A673 (cell line): Measurements from ENCODE around the gene COL4A2.

ENCODE experiments used
- EZH2 ChIP-seq: fragments of 200-600 bp; sonication (generic); IDR thresholded peaks from 2 replicates; pipeline ENCODE4 v1.6.1; 2017; ENCODE audit warnings: borderline replicate concordance, low read depth, mild to moderate bottlenecking, mixed read lengths, antibody characterized with exemption, low read length; ENCODE audit not compliant: poor library complexity, severe bottlenecking
- TF ChIP-seq, protein P1 (sequence below): fragments of 300-800, 200-600 bp; sonication (generic); conservative IDR thresholded peaks from 2 replicates; pipeline ENCODE4 v1.5.1; 2017; ENCODE audit warnings: low read depth, mild to moderate bottlenecking, antibody characterized with exemption, low read length, moderate library complexity, mixed read lengths

DNA sequence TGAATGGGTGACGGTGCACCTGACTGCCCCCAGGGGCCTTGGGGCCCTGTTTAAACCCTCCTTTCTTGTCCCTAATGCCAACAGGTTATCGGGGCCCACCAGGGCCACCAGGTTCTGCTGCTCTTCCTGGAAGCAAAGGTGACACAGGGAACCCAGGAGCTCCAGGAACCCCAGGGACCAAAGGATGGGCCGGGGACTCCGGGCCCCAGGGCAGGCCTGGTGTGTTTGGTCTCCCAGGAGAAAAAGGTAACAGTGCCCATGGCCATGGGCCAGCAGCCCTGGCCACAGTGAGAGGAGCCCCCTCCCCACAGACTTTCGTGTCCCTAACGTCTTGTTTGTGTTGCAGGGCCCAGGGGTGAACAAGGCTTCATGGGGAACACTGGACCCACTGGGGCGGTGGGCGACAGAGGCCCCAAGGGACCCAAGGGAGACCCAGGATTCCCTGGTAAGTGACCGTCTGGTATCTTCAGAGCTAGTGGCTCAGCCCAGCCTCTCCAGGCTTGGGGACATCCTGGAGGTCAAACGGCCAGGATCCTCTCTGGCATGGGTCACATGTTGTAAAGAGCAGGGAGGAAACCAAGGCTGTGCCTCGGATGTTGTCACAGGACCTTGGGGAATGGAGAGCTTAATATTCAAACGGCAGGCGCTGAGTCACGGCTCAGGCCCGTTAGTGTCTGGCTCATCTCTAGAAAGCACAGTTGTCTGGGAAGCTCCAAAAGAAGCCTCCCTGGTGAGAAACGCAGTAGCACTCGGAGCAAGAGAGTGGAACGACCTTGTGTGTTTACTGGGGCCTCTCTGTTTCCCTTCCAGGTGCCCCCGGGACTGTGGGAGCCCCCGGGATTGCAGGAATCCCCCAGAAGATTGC is 196.2 kb downstream of the COL4A2 start:
- TF ChIP-seq, protein P1, sequence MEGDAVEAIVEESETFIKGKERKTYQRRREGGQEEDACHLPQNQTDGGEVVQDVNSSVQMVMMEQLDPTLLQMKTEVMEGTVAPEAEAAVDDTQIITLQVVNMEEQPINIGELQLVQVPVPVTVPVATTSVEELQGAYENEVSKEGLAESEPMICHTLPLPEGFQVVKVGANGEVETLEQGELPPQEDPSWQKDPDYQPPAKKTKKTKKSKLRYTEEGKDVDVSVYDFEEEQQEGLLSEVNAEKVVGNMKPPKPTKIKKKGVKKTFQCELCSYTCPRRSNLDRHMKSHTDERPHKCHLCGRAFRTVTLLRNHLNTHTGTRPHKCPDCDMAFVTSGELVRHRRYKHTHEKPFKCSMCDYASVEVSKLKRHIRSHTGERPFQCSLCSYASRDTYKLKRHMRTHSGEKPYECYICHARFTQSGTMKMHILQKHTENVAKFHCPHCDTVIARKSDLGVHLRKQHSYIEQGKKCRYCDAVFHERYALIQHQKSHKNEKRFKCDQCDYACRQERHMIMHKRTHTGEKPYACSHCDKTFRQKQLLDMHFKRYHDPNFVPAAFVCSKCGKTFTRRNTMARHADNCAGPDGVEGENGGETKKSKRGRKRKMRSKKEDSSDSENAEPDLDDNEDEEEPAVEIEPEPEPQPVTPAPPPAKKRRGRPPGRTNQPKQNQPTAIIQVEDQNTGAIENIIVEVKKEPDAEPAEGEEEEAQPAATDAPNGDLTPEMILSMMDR: no peak
- no peak for TF ChIP-seq EZH2
